GM12878 (cell line): ENCODE data around the gene TRIM39. TPM values are rescaled to one million over a fixed set of nuclear protein-coding genes. Genes with fewer than 3 reads are reported as not detected.

ENCODE experiments used
- BHLHE40 ChIP-seq, 2 experiments: fragments of 450-650 bp in 1 of 2; IDR thresholded peaks; 2 replicates each; pipeline ENCODE4 v1.6.1; 2011 to 2017; ENCODE audit warnings: low read depth in 2 of 2, borderline replicate concordance in 1 of 2, improper control_type of control experiment in 1 of 2, low read length in 1 of 2, mild to moderate bottlenecking in 1 of 2
- CBX5 ChIP-seq: sonication (generic); IDR thresholded peaks from 2 replicates; pipeline ENCODE4 v1.6.1; 2016; ENCODE audit warnings: low read depth, moderate library complexity, mild to moderate bottlenecking, inconsistent platforms
- CEBPB ChIP-seq, 2 experiments: fragments of 150-350 bp in 1 of 2; IDR thresholded peaks; 2 replicates each; pipeline ENCODE4 v1.6.1; 2012 to 2014; ENCODE audit warnings: low read depth in 2 of 2, low read length in 2 of 2, borderline replicate concordance in 1 of 2, inconsistent platforms in 1 of 2
- CHD4 ChIP-seq: fragments of 200-600 bp; sonication (generic); IDR thresholded peaks from 2 replicates; pipeline ENCODE4 v1.6.1; 2016; ENCODE audit warnings: mild to moderate bottlenecking
- EZH2 ChIP-seq: IDR thresholded peaks from 2 replicates; pipeline ENCODE4 v1.6.1; 2012; ENCODE audit warnings: low read depth, mild to moderate bottlenecking, control low read depth, inconsistent platforms, low read length, borderline replicate concordance; ENCODE audit not compliant: control insufficient read depth
- FOXM1 ChIP-seq: IDR thresholded peaks from 2 replicates; pipeline ENCODE4 v1.6.1; 2012; ENCODE audit warnings: low read depth, mild to moderate bottlenecking, inconsistent platforms, low read length, moderate library complexity
- HCFC1 ChIP-seq: fragments of 150-350 bp; IDR thresholded peaks from 2 replicates; pipeline ENCODE4 v1.6.1; 2014; ENCODE audit warnings: low read length
- LARP7 ChIP-seq: fragments of 450-650 bp; IDR thresholded peaks from 2 replicates; pipeline ENCODE4 v1.6.1; 2017; ENCODE audit warnings: mild to moderate bottlenecking
- MTA2 ChIP-seq: fragments of 450-650 bp; IDR thresholded peaks from 2 replicates; pipeline ENCODE4 v1.6.1; 2016; ENCODE audit warnings: low read depth, mild to moderate bottlenecking, moderate library complexity
- NFXL1 ChIP-seq: fragments of 450-650 bp; IDR thresholded peaks from 2 replicates; pipeline ENCODE4 v1.6.1; 2017; ENCODE audit warnings: antibody characterized with exemption, mild to moderate bottlenecking, borderline replicate concordance
- NR2C1 ChIP-seq: fragments of 450-650 bp; IDR thresholded peaks from 2 replicates; pipeline ENCODE4 v1.6.1; 2017; ENCODE audit warnings: antibody characterized with exemption, mild to moderate bottlenecking, moderate library complexity
- NRF1 ChIP-seq: conservative IDR thresholded peaks from 2 replicates; pipeline ENCODE4 v1.6.1; 2011; ENCODE audit warnings: mild to moderate bottlenecking, low read depth, low read length, improper control_type of control experiment
- RELA ChIP-seq: fragments of 450-650 bp; IDR thresholded peaks from 2 replicates; pipeline ENCODE4 v1.8.0; 2014; ENCODE audit warnings: borderline replicate concordance; ENCODE audit not compliant: partially characterized antibody
- STAT3 ChIP-seq: IDR thresholded peaks from 2 replicates; pipeline ENCODE4 v1.6.1; 2011; ENCODE audit warnings: low read depth, low read length, improper control_type of control experiment
- SUZ12 ChIP-seq: fragments of 200-600 bp; sonication (generic); IDR thresholded peaks from one replicate; pipeline ENCODE4 v1.6.1; 2018; ENCODE audit warnings: antibody characterized with exemption, mild to moderate bottlenecking; ENCODE audit not compliant: unreplicated experiment
- TCF12 ChIP-seq: IDR thresholded peaks from 2 replicates; pipeline ENCODE4 v1.6.1; 2011; ENCODE audit warnings: low read depth, mild to moderate bottlenecking, low read length
- ZNF217 ChIP-seq: fragments of 450-650 bp; IDR thresholded peaks from 2 replicates; pipeline ENCODE4 v1.6.1; 2017; ENCODE audit warnings: antibody characterized with exemption, mild to moderate bottlenecking
- ZNF24 ChIP-seq: fragments of 450-650 bp; IDR thresholded peaks from 2 replicates; pipeline ENCODE4 v1.6.1; 2017; ENCODE audit warnings: antibody characterized with exemption, mild to moderate bottlenecking
- polyA plus RNA-seq, 11 experiments: library from polyadenylated mRNA; depleted of rRNA in 4 of 11; unstranded in 6 of 11; stranded (reverse) in 5 of 11; fragments of >200 nt; fragmentation: Nextera tagmentation in 4 of 11; fragmentation: Illumina TruSeq in 1 of 11; extraction: Ambion mirVana in 4 of 11; extraction: Trizol in 1 of 11; gene quantifications; 1 replicate in 1 of 11; 2 replicates in 10 of 11; pipeline versions ENCODE4 v1.2.1 to v1.2.3, GENCODE V29; 2011 to 2016; ENCODE audit warnings: inconsistent platforms in 2 of 11, missing spikeins in 2 of 11, low read depth in 1 of 11
- total RNA-seq, 4 experiments: library from RNA; depleted of rRNA in 3 of 4; stranded (reverse); fragments of >200 nt in 3 of 4; fragmentation: Illumina TruSeq in 1 of 4; extraction: Trizol in 1 of 4; gene quantifications; 2 replicates each; pipeline versions ENCODE4 v1.2.1 to v1.2.3, GENCODE V29; 2013 to 2021
- TF ChIP-seq, protein P1 (sequence below): fragments of 450-650 bp; formaldehyde crosslinking; IDR thresholded peaks from 2 replicates; pipeline ENCODE4 v1.4.0; 2020; ENCODE audit warnings: mild to moderate bottlenecking, moderate library complexity
- TF ChIP-seq, protein P2 (sequence below): IDR thresholded peaks from 2 replicates; pipeline ENCODE4 v1.6.1; 2011; ENCODE audit warnings: borderline replicate concordance, low read depth, mild to moderate bottlenecking, moderate library complexity, mixed read lengths, low read length; ENCODE audit not compliant: insufficient read depth; ENCODE audit errors: extremely low read length
- TF ChIP-seq, protein P3 (sequence below): fragments of 450-650 bp; IDR thresholded peaks from 2 replicates; pipeline ENCODE4 v1.6.1; 2016; ENCODE audit warnings: mild to moderate bottlenecking

Gene TRIM39
- total and polyA plus RNA-seq, 10 of the 15 experiments (the other 5 are each of a cell fraction or from before 2014, with no cell fraction given), result 3.0 to 11.9 (median 8.8) TPM

DNA sequence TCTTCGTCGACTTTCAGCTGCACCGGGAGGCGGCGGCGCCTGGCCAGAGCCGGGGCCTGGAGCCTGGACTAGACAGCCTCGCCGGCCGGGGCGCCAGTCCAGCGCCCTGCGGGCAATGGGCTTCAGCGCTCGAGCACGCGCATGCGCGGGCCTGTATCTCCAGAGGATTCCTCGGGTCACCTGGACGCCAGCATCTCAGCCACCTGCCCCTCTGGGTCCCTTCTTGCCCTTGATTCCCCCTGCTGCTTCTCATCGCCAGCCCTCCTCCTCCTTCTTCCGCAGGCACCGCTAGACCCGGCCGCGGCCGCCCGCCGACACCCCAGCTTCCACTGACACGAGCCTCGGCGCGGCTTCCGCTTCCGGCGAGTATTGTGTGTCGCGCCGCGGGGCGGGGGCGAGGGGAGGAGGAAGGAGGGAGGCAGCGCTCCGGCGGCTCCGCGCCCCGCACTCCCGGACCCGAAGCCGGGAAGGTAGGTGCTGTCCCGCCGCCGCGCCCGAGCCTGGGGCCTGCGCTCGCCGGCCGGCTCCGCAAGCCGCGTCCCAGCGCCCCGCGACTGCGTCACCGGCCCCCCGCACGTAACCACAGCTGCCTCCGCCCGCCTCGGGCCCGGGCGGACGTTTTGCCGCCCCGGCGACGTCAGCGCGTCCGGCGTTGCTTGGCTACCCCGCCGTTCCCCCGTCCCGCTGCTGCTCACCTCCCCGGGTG is at the start of gene TRIM39 (continued):
- TF ChIP-seq, protein P1, sequence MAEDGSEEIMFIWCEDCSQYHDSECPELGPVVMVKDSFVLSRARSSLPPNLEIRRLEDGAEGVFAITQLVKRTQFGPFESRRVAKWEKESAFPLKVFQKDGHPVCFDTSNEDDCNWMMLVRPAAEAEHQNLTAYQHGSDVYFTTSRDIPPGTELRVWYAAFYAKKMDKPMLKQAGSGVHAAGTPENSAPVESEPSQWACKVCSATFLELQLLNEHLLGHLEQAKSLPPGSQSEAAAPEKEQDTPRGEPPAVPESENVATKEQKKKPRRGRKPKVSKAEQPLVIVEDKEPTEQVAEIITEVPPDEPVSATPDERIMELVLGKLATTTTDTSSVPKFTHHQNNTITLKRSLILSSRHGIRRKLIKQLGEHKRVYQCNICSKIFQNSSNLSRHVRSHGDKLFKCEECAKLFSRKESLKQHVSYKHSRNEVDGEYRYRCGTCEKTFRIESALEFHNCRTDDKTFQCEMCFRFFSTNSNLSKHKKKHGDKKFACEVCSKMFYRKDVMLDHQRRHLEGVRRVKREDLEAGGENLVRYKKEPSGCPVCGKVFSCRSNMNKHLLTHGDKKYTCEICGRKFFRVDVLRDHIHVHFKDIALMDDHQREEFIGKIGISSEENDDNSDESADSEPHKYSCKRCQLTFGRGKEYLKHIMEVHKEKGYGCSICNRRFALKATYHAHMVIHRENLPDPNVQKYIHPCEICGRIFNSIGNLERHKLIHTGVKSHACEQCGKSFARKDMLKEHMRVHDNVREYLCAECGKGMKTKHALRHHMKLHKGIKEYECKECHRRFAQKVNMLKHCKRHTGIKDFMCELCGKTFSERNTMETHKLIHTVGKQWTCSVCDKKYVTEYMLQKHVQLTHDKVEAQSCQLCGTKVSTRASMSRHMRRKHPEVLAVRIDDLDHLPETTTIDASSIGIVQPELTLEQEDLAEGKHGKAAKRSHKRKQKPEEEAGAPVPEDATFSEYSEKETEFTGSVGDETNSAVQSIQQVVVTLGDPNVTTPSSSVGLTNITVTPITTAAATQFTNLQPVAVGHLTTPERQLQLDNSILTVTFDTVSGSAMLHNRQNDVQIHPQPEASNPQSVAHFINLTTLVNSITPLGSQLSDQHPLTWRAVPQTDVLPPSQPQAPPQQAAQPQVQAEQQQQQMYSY (CRISPR knock-in tag), result no peak
- TF ChIP-seq STAT3, result no peak
- TF ChIP-seq SUZ12, result no peak
- TF ChIP-seq CBX5, result no peak
- TF ChIP-seq TCF12, result no peak
- peak; percentile 82; the same call in 1 of the 2 replicates for TF ChIP-seq ZNF217
- TF ChIP-seq, protein P2, sequence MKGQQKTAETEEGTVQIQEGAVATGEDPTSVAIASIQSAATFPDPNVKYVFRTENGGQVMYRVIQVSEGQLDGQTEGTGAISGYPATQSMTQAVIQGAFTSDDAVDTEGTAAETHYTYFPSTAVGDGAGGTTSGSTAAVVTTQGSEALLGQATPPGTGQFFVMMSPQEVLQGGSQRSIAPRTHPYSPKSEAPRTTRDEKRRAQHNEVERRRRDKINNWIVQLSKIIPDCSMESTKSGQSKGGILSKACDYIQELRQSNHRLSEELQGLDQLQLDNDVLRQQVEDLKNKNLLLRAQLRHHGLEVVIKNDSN, result no peak
- TF ChIP-seq FOXM1, result no peak
- TF ChIP-seq HCFC1, result peak; percentile 18; the same call in 1 of the 2 replicates
- peak; percentile 59; the same call in 1 of the 2 replicates for TF ChIP-seq ZNF24
- peak; percentile 75 for TF ChIP-seq NR2C1
- TF ChIP-seq NRF1, result peak; percentile 68
- TF ChIP-seq CHD4, result no peak
- no peak for TF ChIP-seq CEBPB (IDR thresholded peaks at IDR 0.05; ENCODE audit: borderline replicate concordance in 1 of 2, low read depth in 2 of 2, low read length in 2 of 2)
- TF ChIP-seq RELA, result no peak
- peak; percentile 99 for TF ChIP-seq LARP7
- peak; percentile 88; the same call in 1 of the 2 replicates for TF ChIP-seq NFXL1
- no peak for TF ChIP-seq EZH2
- TF ChIP-seq MTA2, result no peak
- TF ChIP-seq BHLHE40 (IDR thresholded peaks at IDR 0.05; ENCODE audit: borderline replicate concordance in 1 of 2, low read depth in 2 of 2, low read length in 1 of 2), result peak; percentile 44 to 85; a peak in 3 of 4 replicates
- TF ChIP-seq, protein P3, sequence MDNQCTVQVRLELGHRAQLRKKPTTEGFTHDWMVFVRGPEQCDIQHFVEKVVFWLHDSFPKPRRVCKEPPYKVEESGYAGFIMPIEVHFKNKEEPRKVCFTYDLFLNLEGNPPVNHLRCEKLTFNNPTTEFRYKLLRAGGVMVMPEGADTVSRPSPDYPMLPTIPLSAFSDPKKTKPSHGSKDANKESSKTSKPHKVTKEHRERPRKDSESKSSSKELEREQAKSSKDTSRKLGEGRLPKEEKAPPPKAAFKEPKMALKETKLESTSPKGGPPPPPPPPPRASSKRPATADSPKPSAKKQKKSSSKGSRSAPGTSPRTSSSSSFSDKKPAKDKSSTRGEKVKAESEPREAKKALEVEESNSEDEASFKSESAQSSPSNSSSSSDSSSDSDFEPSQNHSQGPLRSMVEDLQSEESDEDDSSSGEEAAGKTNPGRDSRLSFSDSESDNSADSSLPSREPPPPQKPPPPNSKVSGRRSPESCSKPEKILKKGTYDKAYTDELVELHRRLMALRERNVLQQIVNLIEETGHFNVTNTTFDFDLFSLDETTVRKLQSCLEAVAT, result no peak
